A549 treated with CpdA at 1 μM for 4 hours (cell line): ENCODE measurements around the gene NOG. TPM values are rescaled to one million over a fixed set of nuclear protein-coding genes. Genes with fewer than 3 reads are reported as not detected.

Experiments used
- total RNA-seq: library from RNA; stranded (reverse); fragments of 200-300 nt; extraction: Qiagen RNA extraction; gene quantifications from 5 replicates; pipeline ENCODE4 v1.2.3, GENCODE V29; 2022; ENCODE audit warnings: low read depth

Gene NOG
- 0.58 to 1.3 TPM (median 1.1 TPM) in 5 replicates for total RNA-seq

DNA sequence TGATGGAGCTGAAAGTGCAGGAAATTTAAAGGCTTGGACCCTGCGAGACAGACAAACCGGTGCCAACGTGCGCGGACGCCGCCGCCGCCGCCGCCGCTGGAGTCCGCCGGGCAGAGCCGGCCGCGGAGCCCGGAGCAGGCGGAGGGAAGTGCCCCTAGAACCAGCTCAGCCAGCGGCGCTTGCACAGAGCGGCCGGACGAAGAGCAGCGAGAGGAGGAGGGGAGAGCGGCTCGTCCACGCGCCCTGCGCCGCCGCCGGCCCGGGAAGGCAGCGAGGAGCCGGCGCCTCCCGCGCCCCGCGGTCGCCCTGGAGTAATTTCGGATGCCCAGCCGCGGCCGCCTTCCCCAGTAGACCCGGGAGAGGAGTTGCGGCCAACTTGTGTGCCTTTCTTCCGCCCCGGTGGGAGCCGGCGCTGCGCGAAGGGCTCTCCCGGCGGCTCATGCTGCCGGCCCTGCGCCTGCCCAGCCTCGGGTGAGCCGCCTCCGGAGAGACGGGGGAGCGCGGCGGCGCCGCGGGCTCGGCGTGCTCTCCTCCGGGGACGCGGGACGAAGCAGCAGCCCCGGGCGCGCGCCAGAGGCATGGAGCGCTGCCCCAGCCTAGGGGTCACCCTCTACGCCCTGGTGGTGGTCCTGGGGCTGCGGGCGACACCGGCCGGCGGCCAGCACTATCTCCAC is at the start of gene NOG:
NOG (plus strand) TSS at position 54 of the 674 bp plus-strand sequence; CDS start at position 579, 525 bp downstream.

Other genes with a start within 250 kb of the NOG start
- 1.7 to 2.6 TPM (median 2.4 TPM) in 5 replicates for gene C17orf67, start 240.2 kb downstream of the NOG start, total RNA-seq
- gene DGKE, start 240.5 kb downstream of the NOG start, total RNA-seq, result 3.3 to 4.6 TPM (median 4.2 TPM) in 5 replicates